T-cell (primary cell): Measurements from ENCODE around the gene CISTR. TPM values are rescaled to one million over a fixed set of nuclear protein-coding genes. Genes with fewer than 3 reads are reported as not detected.

Experiments used
- ATAC-seq, 4 experiments: fragments of 200-7000 bp in 3 of 4; fragments of 150-1000 bp in 1 of 4; cut with Tn5 transposase; replicated peaks in 1 of 4; 1 replicate in 3 of 4; 2 replicates in 1 of 4; pipeline ENCODE4 v1.10.0; 2021; ENCODE audit warnings: moderate library complexity in 3 of 4, mild to moderate bottlenecking in 2 of 4, moderate number of reproducible peaks in 1 of 4
- CTCF ChIA-PET, 2 donors: fragments of 300-600 bp; sonication (Branson Sonifier 250); formaldehyde crosslinking; loops; one replicate each; lab custom pipeline; 2022; ENCODE audit warnings: antibody characterized with exemption in 2 of 2; lab: Charles Lee
- POLR2A ChIA-PET, 2 donors: fragments of 300-600 bp; sonication (Branson Sonifier 250); formaldehyde crosslinking; loops; one replicate each; lab custom pipeline; 2022; ENCODE audit warnings: antibody characterized with exemption in 2 of 2; lab: Charles Lee
- DNase-seq, 35 experiments: peaks; one replicate each; pipeline versions ENCODE4 v3.0.0 to v3.0.0-alpha.2; 2013 to 2023
- H3K27ac ChIP-seq: one replicate; pipeline ENCODE4 v1.5.1; 2013; ENCODE audit warnings: low read length
- H3K27me3 ChIP-seq, 2 experiments: replicated peaks in 1 of 2; 1 replicate in 1 of 2; 2 replicates in 1 of 2; pipeline versions ENCODE4 v1.6.1 to v1.7.0; 2013; ENCODE audit warnings: low read length in 1 of 2, mixed read lengths in 1 of 2; ENCODE audit not compliant: control insufficient read depth in 2 of 2, insufficient read depth in 2 of 2; ENCODE audit errors: extremely low read depth in 1 of 2
- H3K36me3 ChIP-seq, 2 donors: 1 replicate in 1 of 2; 2 replicates in 1 of 2; pipeline versions ENCODE4 v1.6.1 to v1.7.0; 2013; ENCODE audit warnings: low read length in 1 of 2; ENCODE audit not compliant: control insufficient read depth in 2 of 2, insufficient read depth in 1 of 2; ENCODE audit errors: extremely low read depth in 1 of 2
- H3K4me1 ChIP-seq, 2 experiments: 1 replicate in 1 of 2; 2 replicates in 1 of 2; pipeline versions ENCODE4 v1.6.1 to v1.7.0; 2013; ENCODE audit warnings: low read length in 2 of 2, mixed read lengths in 1 of 2; ENCODE audit not compliant: insufficient read depth in 2 of 2, control insufficient read depth in 1 of 2; ENCODE audit errors: extremely low read depth in 1 of 2
- H3K4me3 ChIP-seq, 2 donors: 1 replicate in 1 of 2; 2 replicates in 1 of 2; pipeline versions ENCODE4 v1.5.1 to v1.7.0; 2013; ENCODE audit warnings: mild to moderate bottlenecking in 2 of 2, low read length in 1 of 2, moderate library complexity in 1 of 2; ENCODE audit not compliant: control insufficient read depth in 1 of 2; ENCODE audit errors: extremely low read depth in 1 of 2
- H3K9me3 ChIP-seq: 2 replicates; pipeline ENCODE4 v1.7.0; 2013
- H3K27ac Mint-ChIP-seq, 2 donors: one replicate each; pipeline ENCODE4 v1.8.0; 2020 to 2021; ENCODE audit warnings: mild to moderate bottlenecking in 2 of 2, mixed read lengths in 2 of 2
- H3K27me3 Mint-ChIP-seq, 2 donors: one replicate each; pipeline ENCODE4 v1.8.0; 2021 to 2022; ENCODE audit warnings: mixed read lengths in 2 of 2
- H3K36me3 Mint-ChIP-seq: one replicate; pipeline ENCODE4 v1.8.0; 2021; ENCODE audit warnings: mixed read lengths
- H3K4me1 Mint-ChIP-seq, 3 donors: one replicate each; pipeline ENCODE4 v1.8.0; 2020 to 2022; ENCODE audit warnings: mixed read lengths in 3 of 3, mild to moderate bottlenecking in 1 of 3
- H3K4me3 Mint-ChIP-seq, 3 donors: one replicate each; pipeline ENCODE4 v1.8.0; 2020 to 2022; ENCODE audit warnings: mild to moderate bottlenecking in 3 of 3, mixed read lengths in 3 of 3, moderate library complexity in 3 of 3
- H3K9me3 Mint-ChIP-seq, 3 donors: one replicate each; pipeline ENCODE4 v1.8.0; 2020 to 2022; ENCODE audit warnings: mixed read lengths in 3 of 3
- WGBS: methylation state at CpG from one replicate; pipeline ENCODE4 v1.1.5; 2013; ENCODE audit warnings: missing lambda C conversion rate; ENCODE audit not compliant: insufficient coverage; 5-methylcytosine and 5-hydroxymethylcytosine counted together
- total RNA-seq, 35 experiments: library from RNA in 6 of 35; stranded (reverse) in 6 of 35; fragments of 120-200 nt in 1 of 35; gene quantifications; one replicate each; pipeline versions ENCODE4 v1.2.1 to v1.2.4 and lab custom pipeline; 2013 to 2026

Gene CISTR
- total RNA-seq, 5 donors from 2014 or later (not counting 1 experiment from before 2014, with no cell fraction given), result not detected

GRCh38 chr12:53750812-53751335, 905 bp downstream of the CISTR start:
- ChIA-PET POLR2A (no interaction called here), CTCF (interaction anchor here in 1 of 2 donors (1.6 kb wide), 1 partner anchor 23 kb away, joined by 4 read pairs; the partner anchor contains the start of gene CALCOCO1)
- H3K36me3 Mint-ChIP-seq, result no peaks in the 10 kb centered on the region
- Histone ChIP-seq H3K27ac (no peak overlapping the region), H3K4me1 (peaks cover 10 to 42% of the 10 kb centered on the region in 2 experiments), H3K9me3 (no peaks in the 10 kb centered on the region), H3K27me3 (peaks cover 33 to 60% of the 10 kb centered on the region in 2 experiments), H3K36me3 (no peaks in the 10 kb centered on the region), H3K4me3 (peak overlapping the region; percentile 55 to 78)
- H3K27me3 Mint-ChIP-seq, result peaks cover 0 to 7% of the 10 kb centered on the region in 2 donors
- H3K27ac Mint-ChIP-seq, result peak overlapping the region in 1 of 2 donors; percentile 25
- peaks cover 10 to 25% (median 13%) of the 10 kb centered on the region in 3 donors for H3K4me1 Mint-ChIP-seq
- peak in 5 of 35 experiments; percentile 8 to 40 (median 18) for DNase-seq
- no peaks in the 10 kb centered on the region for H3K9me3 Mint-ChIP-seq
- no peak overlapping the region for H3K4me3 Mint-ChIP-seq
- peak; percentile 20 to 41 (median 30) for ATAC-seq
- 24% methylated on average over 26 of the region's 36 CpGs for WGBS

DNA sequence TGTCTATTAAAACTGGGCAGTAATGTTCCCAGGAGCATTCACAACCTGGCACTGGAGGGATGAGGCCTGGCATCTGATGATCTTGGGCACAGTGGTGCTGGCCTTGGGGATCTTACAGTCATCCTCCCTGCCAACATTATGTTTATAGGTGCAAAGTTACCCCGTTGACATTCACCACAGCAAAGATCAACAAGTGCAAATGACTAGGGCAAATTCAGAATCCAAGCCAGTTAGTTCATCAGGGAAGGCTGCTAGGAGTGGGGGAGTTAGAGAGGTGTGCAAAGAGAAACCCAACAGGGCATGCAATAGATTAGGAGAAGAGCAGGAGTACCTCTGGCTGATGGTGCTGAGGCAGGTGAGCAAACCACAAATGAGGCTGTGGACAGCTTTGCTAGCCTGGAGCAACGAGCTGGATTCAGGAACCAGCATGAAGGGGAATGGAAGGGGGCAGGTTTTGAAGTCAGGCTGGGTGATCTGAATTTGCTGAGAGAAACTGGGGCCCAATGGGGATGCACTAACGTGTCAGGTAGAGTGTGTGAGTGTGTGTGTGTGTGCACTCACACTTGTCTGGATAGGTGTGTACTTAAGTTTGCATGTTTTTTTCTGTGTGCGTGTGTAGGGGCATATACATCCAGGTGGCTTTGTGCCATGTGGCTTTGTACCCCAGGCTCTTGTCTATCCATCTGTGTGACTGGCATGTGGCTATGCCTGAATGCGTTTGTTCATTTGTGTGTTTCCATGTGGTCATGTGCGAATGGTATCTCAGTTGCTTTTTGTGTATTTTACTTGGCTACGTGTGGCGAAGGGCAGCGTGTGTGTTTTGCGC, 1.6 kb downstream of the CISTR start:
- Mint-ChIP-seq H3K36me3 (no peaks in the 10 kb centered on the region), H3K4me1 (peaks cover 7 to 19% (median 13%) of the 10 kb centered on the region in 3 donors), H3K9me3 (no peaks in the 10 kb centered on the region), H3K27ac (peak overlapping the region in 1 of 2 donors; percentile 25), H3K27me3 (peaks cover 4 to 10% of the 10 kb centered on the region in 2 donors), H3K4me3 (no peak overlapping the region)
- no peak for DNase-seq
- CTCF ChIA-PET, result interaction anchor here in 1 of 2 donors (1.6 kb wide), 1 partner anchor 22 kb away, joined by 4 read pairs; the partner anchor contains the start of gene CALCOCO1
- no peak for ATAC-seq
- WGBS, result 74% methylated on average over 10 of the region's 10 CpGs
- Histone ChIP-seq H3K27ac (no peak overlapping the region), H3K4me1 (peaks cover 10 to 42% of the 10 kb centered on the region in 2 experiments), H3K27me3 (peaks cover 33 to 65% of the 10 kb centered on the region in 2 experiments), H3K36me3 (no peaks in the 10 kb centered on the region), H3K9me3 (no peaks in the 10 kb centered on the region), H3K4me3 (peak overlapping the region in 1 of 2 donors; percentile 29)
- POLR2A ChIA-PET, result no interaction called here

DNA sequence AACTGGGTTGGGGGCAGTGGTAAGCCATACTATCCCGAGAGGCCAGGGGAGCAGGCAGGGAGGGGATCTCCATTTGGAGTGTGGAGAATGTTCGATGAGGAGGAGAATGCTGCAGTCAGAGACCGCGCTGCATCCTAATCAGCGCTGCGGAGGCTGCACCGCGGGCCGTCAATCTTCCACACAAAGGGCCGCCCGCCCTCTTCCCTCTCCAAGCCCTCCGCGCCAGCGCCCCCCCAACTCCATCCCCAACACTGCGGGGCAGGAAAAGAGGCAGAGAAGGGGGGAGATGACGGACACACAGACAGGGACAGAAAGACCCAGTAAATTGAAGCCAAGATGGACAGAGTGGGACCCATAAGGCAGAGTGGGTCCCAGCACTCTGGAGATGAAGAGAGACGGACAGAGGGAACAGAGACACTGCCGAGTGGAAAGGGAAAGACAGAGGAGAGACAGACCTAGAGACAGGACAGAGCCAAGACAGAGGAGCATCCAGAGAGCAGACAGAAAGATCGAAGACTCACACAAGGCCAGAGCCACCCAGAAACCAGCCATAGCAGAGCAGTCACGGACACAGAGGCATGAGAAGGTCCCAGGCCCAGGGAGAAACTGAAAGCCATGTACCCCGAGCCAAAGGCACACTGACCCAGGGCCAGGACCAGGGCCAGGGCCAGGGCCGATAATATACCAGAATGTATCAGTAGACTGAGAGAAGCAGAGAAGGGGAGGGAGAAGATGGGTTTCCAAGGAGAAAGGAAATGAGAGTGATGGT, 3.5 kb downstream of the CISTR start:
- H3K4me3 ChIP-seq, result no peak overlapping the region
- no peak overlapping the region for H3K4me3 Mint-ChIP-seq
- DNase-seq (no peak), ATAC-seq (no peak)
- peaks cover 9 to 30% of the 10 kb centered on the region in 2 donors for H3K27me3 Mint-ChIP-seq
- no peaks in the 10 kb centered on the region for H3K9me3 ChIP-seq
- CTCF ChIA-PET, result interaction anchor here (0.5 to 5.5 kb wide), 8 partner anchors 8 to 69 kb away, joined by 3 to 71 read pairs (median 12); no protein-coding TSS in a partner anchor
- peaks cover 11 to 24% (median 18%) of the 10 kb centered on the region in 3 donors for H3K4me1 Mint-ChIP-seq
- no peaks in the 10 kb centered on the region for H3K9me3 Mint-ChIP-seq
- peaks cover 26 to 79% of the 10 kb centered on the region in 2 experiments for H3K27me3 ChIP-seq
- H3K36me3 Mint-ChIP-seq, result no peaks in the 10 kb centered on the region
- POLR2A ChIA-PET, result no interaction called here
- WGBS, result 69% methylated on average over 7 of the region's 22 CpGs
- H3K36me3 ChIP-seq, result no peaks in the 10 kb centered on the region
- peaks cover 8 to 46% of the 10 kb centered on the region in 2 experiments for H3K4me1 ChIP-seq
- no peak overlapping the region for H3K27ac Mint-ChIP-seq
- H3K27ac ChIP-seq, result no peak overlapping the region

DNA sequence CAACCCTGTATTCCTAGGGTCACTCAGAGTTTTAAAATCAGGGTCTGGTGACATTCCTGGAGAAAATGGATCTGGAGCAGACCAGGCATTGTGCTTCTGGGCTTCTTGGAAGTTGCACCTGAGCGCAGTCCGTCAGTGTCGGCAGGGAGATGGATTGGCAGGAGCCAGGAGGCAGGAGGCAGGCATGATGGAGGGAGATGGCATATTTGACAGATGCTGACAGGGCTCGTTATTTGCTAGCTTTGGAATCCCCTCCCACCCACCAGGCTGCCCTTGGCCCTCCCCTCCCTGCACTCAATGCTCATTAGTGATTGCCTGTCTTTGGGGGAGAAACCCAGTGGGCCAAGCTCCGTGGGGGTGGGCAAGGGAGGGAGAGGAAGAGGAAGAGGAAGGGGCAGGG, 4.7 kb downstream of the CISTR start:
- CTCF ChIA-PET, result interaction anchor here (0.6 to 5.5 kb wide), 30 partner anchors 8 to 1909 kb away, joined by 3 to 71 read pairs (median 4); partner anchors contain the start of genes CALCOCO1 (in 2 of the 2) and ATP5MC2 (in 1 of the 2)
- no peak for DNase-seq
- POLR2A ChIA-PET, result no interaction called here
- Mint-ChIP-seq H3K4me3 (no peak overlapping the region), H3K27me3 (peaks cover 20 to 42% of the 10 kb centered on the region in 2 donors), H3K4me1 (peaks cover 14 to 25% (median 19%) of the 10 kb centered on the region in 3 donors), H3K36me3 (no peaks in the 10 kb centered on the region), H3K9me3 (no peaks in the 10 kb centered on the region), H3K27ac (peak overlapping the region in 1 of 2 donors; percentile 60)
- Histone ChIP-seq H3K4me1 (peaks cover 8 to 46% of the 10 kb centered on the region in 2 experiments), H3K9me3 (no peaks in the 10 kb centered on the region), H3K27me3 (peaks cover 15 to 79% of the 10 kb centered on the region in 2 experiments), H3K27ac (no peak overlapping the region), H3K4me3 (no peak overlapping the region), H3K36me3 (no peaks in the 10 kb centered on the region)
- WGBS, result 20% methylated on average over 1 of the region's 5 CpGs
- peak in 1 of 4 experiments; percentile 3 for ATAC-seq

- Histone ChIP-seq H3K36me3 (no peaks in the 10 kb centered on the region), H3K9me3 (no peaks in the 10 kb centered on the region), H3K4me3 (no peak overlapping the region), H3K27me3 (peaks cover 14 to 78% of the 10 kb centered on the region in 2 experiments), H3K4me1 (peaks cover 7 to 41% of the 10 kb centered on the region in 2 experiments), H3K27ac (no peak overlapping the region)
- Mint-ChIP-seq H3K27ac (no peak overlapping the region), H3K9me3 (no peaks in the 10 kb centered on the region), H3K36me3 (no peaks in the 10 kb centered on the region), H3K27me3 (peaks cover 21 to 46% of the 10 kb centered on the region in 2 donors), H3K4me3 (no peak overlapping the region), H3K4me1 (peaks cover 14 to 25% (median 19%) of the 10 kb centered on the region in 3 donors)
- ChIA-PET CTCF (interaction anchor here (0.6 to 5.5 kb wide), 35 partner anchors 9 to 633 kb away, joined by 3 to 71 read pairs (median 5); partner anchors contain the start of genes CALCOCO1 (in 2 of the 2) and ATP5MC2 (in 1 of the 2)), POLR2A (interaction anchor here in 1 of 2 donors (1.2 kb wide), 1 partner anchor 44 kb away, joined by 5 read pairs; no protein-coding TSS in a partner anchor)
- DNase-seq, result peak; percentile 64 to 95 (median 82)
- 0% methylated on average over 5 of the region's 20 CpGs for WGBS
- ATAC-seq, result peak; percentile 74 to 87 (median 80)
These were observed 5.1 kb downstream of the CISTR start for GRCh38 chr12:53746592-53747092.
